C4-2B (cell line): Measurements from ENCODE around the gene FAM89A.

ENCODE experiments used
- ZFX ChIP-seq: fragments of 450-650 bp; IDR thresholded peaks from 2 replicates; pipeline ENCODE4 v1.6.1; 2017
- TF ChIP-seq, protein P1 (sequence below): fragments of 450-650 bp; conservative IDR thresholded peaks from 2 replicates; pipeline ENCODE4 v1.5.1; 2017; ENCODE audit warnings: mild to moderate bottlenecking

- TF ChIP-seq, protein P1, sequence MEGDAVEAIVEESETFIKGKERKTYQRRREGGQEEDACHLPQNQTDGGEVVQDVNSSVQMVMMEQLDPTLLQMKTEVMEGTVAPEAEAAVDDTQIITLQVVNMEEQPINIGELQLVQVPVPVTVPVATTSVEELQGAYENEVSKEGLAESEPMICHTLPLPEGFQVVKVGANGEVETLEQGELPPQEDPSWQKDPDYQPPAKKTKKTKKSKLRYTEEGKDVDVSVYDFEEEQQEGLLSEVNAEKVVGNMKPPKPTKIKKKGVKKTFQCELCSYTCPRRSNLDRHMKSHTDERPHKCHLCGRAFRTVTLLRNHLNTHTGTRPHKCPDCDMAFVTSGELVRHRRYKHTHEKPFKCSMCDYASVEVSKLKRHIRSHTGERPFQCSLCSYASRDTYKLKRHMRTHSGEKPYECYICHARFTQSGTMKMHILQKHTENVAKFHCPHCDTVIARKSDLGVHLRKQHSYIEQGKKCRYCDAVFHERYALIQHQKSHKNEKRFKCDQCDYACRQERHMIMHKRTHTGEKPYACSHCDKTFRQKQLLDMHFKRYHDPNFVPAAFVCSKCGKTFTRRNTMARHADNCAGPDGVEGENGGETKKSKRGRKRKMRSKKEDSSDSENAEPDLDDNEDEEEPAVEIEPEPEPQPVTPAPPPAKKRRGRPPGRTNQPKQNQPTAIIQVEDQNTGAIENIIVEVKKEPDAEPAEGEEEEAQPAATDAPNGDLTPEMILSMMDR, result no peak
- TF ChIP-seq ZFX, result no peak
These were observed 26.6 kb downstream of the FAM89A start for GRCh38 chr1:231013391-231014015.
